Measurements from ENCODE around the gene OSBPL8. TPM values are rescaled to one million over a fixed set of nuclear protein-coding genes. Genes with fewer than 3 reads are reported as not detected.

OSBPL8 gene
- total and polyA plus RNA-seq, 2 experiments from 2014 or later = 20.1 to 82.5 TPM

GRCh38 chr12:76591476-76591875 is 31.9 kb upstream of the OSBPL8 start:
- no peak for DNase-seq (ENCODE audit: low spot score)
- no peak overlapping the region for H3K4me2 ChIP-seq
- H2AFZ ChIP-seq = no peak overlapping the region
- H4K20me1 ChIP-seq (ENCODE audit: insufficient read depth, poor library complexity, severe bottlenecking) = no peaks in the 10 kb centered on the region
- no peak overlapping the region for H3K4me3 ChIP-seq
- H3K27me3 ChIP-seq = no peaks in the 10 kb centered on the region
- no peaks in the 10 kb centered on the region for H3K9me2 ChIP-seq (replicated peaks; ENCODE audit: insufficient read depth)
- no peak for TF ChIP-seq EZH2phosphoT487 (IDR thresholded peaks at IDR 0.05; ENCODE audit: low read depth, severe bottlenecking, unreplicated experiment)
- no peak for TF ChIP-seq CTCF (IDR thresholded peaks at IDR 0.05; ENCODE audit: poor library complexity)
- no peak for TF ChIP-seq EZH2 (IDR thresholded peaks at IDR 0.05; ENCODE audit: borderline replicate concordance)
- H3K9me3 ChIP-seq (ENCODE audit: low read depth) = no peaks in the 10 kb centered on the region
- H3K79me2 ChIP-seq = no peaks in the 10 kb centered on the region
- H3K36me3 ChIP-seq (replicated peaks; ENCODE audit: insufficient read depth, low read depth) = no peaks in the 10 kb centered on the region
- H3K4me1 ChIP-seq (ENCODE audit: insufficient read depth) = no peaks in the 10 kb centered on the region
- H3K27ac ChIP-seq = no peak overlapping the region

- DNase-seq (ENCODE audit: low spot score) = no peak
- 94% methylated on average over 3 of the region's 3 CpGs for WGBS (ENCODE audit: low lambda C conversion rate, missing lambda C conversion rate)
- no peak overlapping the region for H3K4me2 ChIP-seq
- H3K9me3 ChIP-seq (ENCODE audit: low read depth) = no peaks in the 10 kb centered on the region
- no peak overlapping the region for H3K4me3 ChIP-seq
- H3K27ac ChIP-seq = no peak overlapping the region
- H3K79me2 ChIP-seq = no peaks in the 10 kb centered on the region
- no peak for TF ChIP-seq EZH2phosphoT487 (IDR thresholded peaks at IDR 0.05; ENCODE audit: low read depth, severe bottlenecking, unreplicated experiment)
- TF ChIP-seq CTCF (IDR thresholded peaks at IDR 0.05; ENCODE audit: poor library complexity) = no peak
- TF ChIP-seq EZH2 (IDR thresholded peaks at IDR 0.05; ENCODE audit: borderline replicate concordance) = no peak
- no peaks in the 10 kb centered on the region for H3K27me3 ChIP-seq
- H4K20me1 ChIP-seq (ENCODE audit: insufficient read depth, poor library complexity, severe bottlenecking) = no peaks in the 10 kb centered on the region
- H3K9me2 ChIP-seq (replicated peaks; ENCODE audit: insufficient read depth) = no peaks in the 10 kb centered on the region
- no peaks in the 10 kb centered on the region for H3K36me3 ChIP-seq (replicated peaks; ENCODE audit: insufficient read depth, low read depth)
- H3K4me1 ChIP-seq (ENCODE audit: insufficient read depth) = no peaks in the 10 kb centered on the region
- H2AFZ ChIP-seq = no peak overlapping the region
These were observed 30.6 kb upstream of the OSBPL8 start for GRCh38 chr12:76590131-76590530.

- H2AFZ ChIP-seq = no peak overlapping the region
- no peaks in the 10 kb centered on the region for H3K79me2 ChIP-seq
- H4K20me1 ChIP-seq (ENCODE audit: insufficient read depth, poor library complexity, severe bottlenecking) = no peaks in the 10 kb centered on the region
- H3K9me2 ChIP-seq (replicated peaks; ENCODE audit: insufficient read depth) = no peaks in the 10 kb centered on the region
- no peaks in the 10 kb centered on the region for H3K4me1 ChIP-seq (ENCODE audit: insufficient read depth)
- no peaks in the 10 kb centered on the region for H3K9me3 ChIP-seq (ENCODE audit: low read depth)
- DNase-seq (ENCODE audit: low spot score) = peak; percentile 26
- no peaks in the 10 kb centered on the region for H3K27me3 ChIP-seq
- H3K4me3 ChIP-seq = no peak overlapping the region
- no peak overlapping the region for H3K4me2 ChIP-seq
- no peak overlapping the region for H3K27ac ChIP-seq
- no peaks in the 10 kb centered on the region for H3K36me3 ChIP-seq (replicated peaks; ENCODE audit: insufficient read depth, low read depth)
- TF ChIP-seq CTCF (IDR thresholded peaks at IDR 0.05; ENCODE audit: poor library complexity) (no peak), EZH2 (IDR thresholded peaks at IDR 0.05; ENCODE audit: borderline replicate concordance) (no peak), EZH2phosphoT487 (IDR thresholded peaks at IDR 0.05; ENCODE audit: low read depth, severe bottlenecking, unreplicated experiment) (no peak)
These were observed 29.5 kb upstream of the OSBPL8 start for GRCh38 chr12:76588881-76589565.
